ENCODE data around the gene KCNK3. TPM values are rescaled to one million over a fixed set of nuclear protein-coding genes. Genes with fewer than 3 reads are reported as not detected.

The KCNK3 gene
- total RNA-seq: 10 to 100 TPM in 2 of 4 donors, 1 to 10 TPM in 2; 2.0 to 13.9 (median 9.8) TPM

GRCh38 chr2:26692279-26692896, at the start of gene KCNK3:
Gene KCNK3, plus strand, starts transcription at chr2:26692722. Its CDS starts 154 bp downstream, at chr2:26692876.
- ATAC-seq: peak; percentile 89
- Histone ChIP-seq H3K4me3 (peak within 1 kb of the TSS; percentile 61 to 67), H3K4me1 (peaks cover 0 to 49% (median 14%) of the 10 kb centered on the region in 3 donors), H3K27ac (peak within 1 kb of the TSS; percentile 67 to 85 (median 80)), H3K36me3 (peaks cover 0 to under 1% of the 10 kb centered on the region in 2 donors), H3K27me3 (peaks cover 39% of the 10 kb centered on the region), H3K9me3 (no peaks in the 10 kb centered on the region)
- peak in 1 of 4 experiments; percentile 17 for TF ChIP-seq CTCF (IDR thresholded peaks at IDR 0.05)
- TF ChIP-seq EP300 (IDR thresholded peaks at IDR 0.05): no peak
- 4 to 14% methylated on average over 1 to 9 of the region's 64 CpGs for WGBS, 2 donors (ENCODE audit: low coverage in 1 of 2)

- WGBS, 2 donors (ENCODE audit: low coverage in 1 of 2): 69 to 82% methylated on average over 9 to 10 of the region's 13 CpGs
Measured at GRCh38 chr2:26644188-26644835, 48.2 kb upstream of the KCNK3 start.

GRCh38 chr2:26645762-26646161, 46.8 kb upstream of the KCNK3 start:
- Histone ChIP-seq H3K36me3 (no peaks in the 10 kb centered on the region), H3K27ac (no peak overlapping the region), H3K4me3 (no peak overlapping the region), H3K4me1 (peaks cover 0 to 10% (median 0%) of the 10 kb centered on the region in 3 donors), H3K27me3 (peaks cover 14% of the 10 kb centered on the region), H3K9me3 (no peaks in the 10 kb centered on the region)
- TF ChIP-seq CTCF (IDR thresholded peaks at IDR 0.05) (no peak), POLR2A (IDR thresholded peaks at IDR 0.05) (no peak), EP300 (IDR thresholded peaks at IDR 0.05) (no peak), POLR2AphosphoS5 (IDR thresholded peaks at IDR 0.05) (no peak)
- no peak for ATAC-seq
- 75 to 85% methylated on average over 5 to 10 of the region's 10 CpGs for WGBS, 2 donors (ENCODE audit: low coverage in 1 of 2)

More at GRCh38 chr2:26644188-26644835, 48.2 kb upstream of the KCNK3 start:
- peaks cover 18% of the 10 kb centered on the region for H3K27me3 ChIP-seq
- no peak for ATAC-seq
- TF ChIP-seq CTCF (IDR thresholded peaks at IDR 0.05) (no peak), EP300 (IDR thresholded peaks at IDR 0.05) (no peak)
- no peaks in the 10 kb centered on the region for H3K36me3 ChIP-seq
- H3K9me3 ChIP-seq: no peaks in the 10 kb centered on the region
- peaks cover 0 to 11% (median 0%) of the 10 kb centered on the region in 3 donors for H3K4me1 ChIP-seq
- H3K4me3 ChIP-seq: no peak overlapping the region
- H3K27ac ChIP-seq: no peak overlapping the region

- H3K36me3 ChIP-seq: no peaks in the 10 kb centered on the region
- no peaks in the 10 kb centered on the region for H3K9me3 ChIP-seq
- no peak for ATAC-seq
- peaks cover 11% of the 10 kb centered on the region for H3K27me3 ChIP-seq
- no peak overlapping the region for H3K4me3 ChIP-seq
- TF ChIP-seq POLR2A (IDR thresholded peaks at IDR 0.05) (no peak), EP300 (IDR thresholded peaks at IDR 0.05) (no peak), POLR2AphosphoS5 (IDR thresholded peaks at IDR 0.05) (no peak), CTCF (IDR thresholded peaks at IDR 0.05) (no peak)
- H3K4me1 ChIP-seq: peaks cover 0 to 20% (median 0%) of the 10 kb centered on the region in 3 donors
- no peak overlapping the region for H3K27ac ChIP-seq
- 40 to 73% methylated on average over 1 to 3 of the region's 6 CpGs for WGBS, 2 donors (ENCODE audit: low coverage in 1 of 2)
Measured at GRCh38 chr2:26646986-26647672, 45.4 kb upstream of the KCNK3 start.

Measured in gastroesophageal sphincter (tissue), 4 donors.